GM12878 (cell line): ENCODE data around the gene NLRP7. TPM values are rescaled to one million over a fixed set of nuclear protein-coding genes. Genes with fewer than 3 reads are reported as not detected.

Experiments
- ATAC-seq: fragments of 200-7000 bp; cut with Tn5 transposase; 3 replicates; pipeline ENCODE4 v1.9.1; 2020; ENCODE audit warnings: mild to moderate bottlenecking, moderate library complexity
- BruUV-seq: library from RNA; stranded (reverse); fragments of 400-500 nt; replicated peaks from 2 replicates; lab custom pipeline; 2021; lab: Mats Ljungman, UMichigan
- CTCF ChIA-PET: fragments of 300-600 bp; sonication (Branson Sonifier 250); formaldehyde crosslinking; extraction: SDS; loops from one replicate; lab custom pipeline; 2021; ENCODE audit warnings: inconsistent platforms; lab: Yijun Ruan, JAX
- POLR2A ChIA-PET: fragments of 350-600 bp; formaldehyde crosslinking; extraction: SDS; loops from one replicate; lab custom pipeline; 2021; ENCODE audit warnings: inconsistent platforms; lab: Charles Lee
- RAD21 ChIA-PET: fragments of 300-600 bp; sonication (Branson Sonifier 250); formaldehyde crosslinking; loops from one replicate; lab custom pipeline; 2023; ENCODE audit warnings: antibody characterized with exemption; ENCODE audit not compliant: unreplicated experiment; lab: Charles Lee
- SMC1A ChIA-PET: fragments of 300-600 bp; sonication (Branson Sonifier 250); formaldehyde crosslinking; loops from one replicate; lab custom pipeline; 2023; ENCODE audit not compliant: unreplicated experiment, uncharacterized antibody; lab: Charles Lee
- DNase-seq: peaks from one replicate; pipeline ENCODE4 v3.0.0-alpha.2; 2011; ENCODE audit warnings: low read depth, low spot score
- FAIRE-seq: peaks from 3 replicates; lab custom pipeline; 2011; peaks lifted over from hg19 to GRCh38; lab: Jason Lieb, UNC
- H2AFZ ChIP-seq: 2 replicates; pipeline ENCODE4 v1.6.0; 2011; ENCODE audit warnings: low read depth, low read length, control low read depth; ENCODE audit not compliant: control insufficient read depth
- H3K27ac ChIP-seq: 2 replicates; pipeline ENCODE4 v1.5.1; 2011; ENCODE audit warnings: control low read depth; ENCODE audit not compliant: control insufficient read depth, insufficient read depth
- H3K27me3 ChIP-seq, 2 experiments: replicated peaks in 1 of 2; 2 replicates each; pipeline versions ENCODE4 v1.6.0 to v1.6.1; 2011; ENCODE audit warnings: low read length in 1 of 2; ENCODE audit not compliant: control insufficient read depth in 2 of 2, insufficient read depth in 2 of 2
- H3K36me3 ChIP-seq, 2 experiments: 2 replicates each; pipeline ENCODE4 v1.5.1; 2011; ENCODE audit warnings: low read length in 1 of 2; ENCODE audit not compliant: control insufficient read depth in 2 of 2, insufficient read depth in 2 of 2
- H3K4me1 ChIP-seq: 2 replicates; pipeline ENCODE4 v1.6.1; 2011; ENCODE audit warnings: mild to moderate bottlenecking, low read length, moderate library complexity, mixed read lengths; ENCODE audit not compliant: control insufficient read depth, insufficient read depth
- H3K4me2 ChIP-seq: 2 replicates; pipeline ENCODE4 v1.6.0; 2011; ENCODE audit warnings: control low read depth; ENCODE audit not compliant: control insufficient read depth, insufficient read depth
- H3K4me3 ChIP-seq: fragments of 200-600 bp; sonication (generic); 2 replicates; pipeline ENCODE4 v1.5.1; 2016
- H3K79me2 ChIP-seq: 2 replicates; pipeline ENCODE4 v1.6.0; 2011; ENCODE audit warnings: low read length; ENCODE audit not compliant: control insufficient read depth, insufficient read depth
- H3K9ac ChIP-seq: 2 replicates; pipeline ENCODE4 v1.8.0; 2011; ENCODE audit warnings: low read length, control low read depth, mixed read lengths; ENCODE audit not compliant: control insufficient read depth, insufficient read depth
- H3K9me3 ChIP-seq: replicated peaks from 3 replicates; pipeline ENCODE4 v1.5.1; 2011; ENCODE audit warnings: mild to moderate bottlenecking, low read length; ENCODE audit not compliant: control insufficient read depth, insufficient read depth
- H4K20me1 ChIP-seq: 2 replicates; pipeline ENCODE4 v1.6.0; 2011; ENCODE audit not compliant: control insufficient read depth, insufficient read depth
- CHD2 ChIP-seq: IDR thresholded peaks from 2 replicates; pipeline ENCODE4 v1.6.1; 2011; ENCODE audit warnings: low read depth, low read length, improper control_type of control experiment, borderline replicate concordance
- E2F4 ChIP-seq: IDR thresholded peaks from 2 replicates; pipeline ENCODE4 v1.6.1; 2012; ENCODE audit warnings: low read depth, low read length, improper control_type of control experiment
- EGR1 ChIP-seq, 2 experiments: IDR thresholded peaks; 1 replicate in 1 of 2; 2 replicates in 1 of 2; pipeline ENCODE4 v1.6.1; 2011 to 2012; ENCODE audit warnings: low read depth in 2 of 2, low read length in 2 of 2, borderline replicate concordance in 1 of 2, mild to moderate bottlenecking in 1 of 2, moderate library complexity in 1 of 2
- IRF5 ChIP-seq: fragments of 450-650 bp; IDR thresholded peaks from 2 replicates; pipeline ENCODE4 v1.6.1; 2017; ENCODE audit warnings: borderline replicate concordance
- JUND ChIP-seq: IDR thresholded peaks from 2 replicates; pipeline ENCODE4 v1.6.1; 2012; ENCODE audit warnings: low read depth, mild to moderate bottlenecking, low read length, improper control_type of control experiment, moderate library complexity
- MAX ChIP-seq: IDR thresholded peaks from 2 replicates; pipeline ENCODE4 v1.6.1; 2012; ENCODE audit warnings: low read depth, low read length, improper control_type of control experiment
- MEF2A ChIP-seq: IDR thresholded peaks from 2 replicates; pipeline ENCODE4 v1.6.1; 2011; ENCODE audit warnings: low read depth, mild to moderate bottlenecking, low read length, moderate library complexity; ENCODE audit not compliant: insufficient read depth
- NFIC ChIP-seq: IDR thresholded peaks from 2 replicates; pipeline ENCODE4 v1.6.1; 2012; ENCODE audit warnings: low read depth, mild to moderate bottlenecking, inconsistent platforms, low read length, moderate library complexity
- PAX5 ChIP-seq: IDR thresholded peaks from 2 replicates; pipeline ENCODE4 v1.6.1; 2011; ENCODE audit warnings: low read depth, low read length, borderline replicate concordance
- POLR2AphosphoS2 ChIP-seq: IDR thresholded peaks from 2 replicates; pipeline ENCODE4 v1.6.1; 2011; ENCODE audit warnings: low read depth, mild to moderate bottlenecking, low read length, improper control_type of control experiment, moderate library complexity
- PRDM15 ChIP-seq: fragments of 450-650 bp; formaldehyde crosslinking; IDR thresholded peaks from 2 replicates; pipeline ENCODE4 v1.4.0; 2020; ENCODE audit warnings: mild to moderate bottlenecking, moderate library complexity
- RELA ChIP-seq: fragments of 450-650 bp; IDR thresholded peaks from 2 replicates; pipeline ENCODE4 v1.8.0; 2014; ENCODE audit warnings: borderline replicate concordance; ENCODE audit not compliant: partially characterized antibody
- RELB ChIP-seq: fragments of 450-650 bp; IDR thresholded peaks from 2 replicates; pipeline ENCODE4 v1.6.1; 2017; ENCODE audit warnings: low read depth, mild to moderate bottlenecking, moderate library complexity
- SRF ChIP-seq, 2 experiments: IDR thresholded peaks; 2 replicates each; pipeline ENCODE4 v1.6.1; 2011; ENCODE audit warnings: low read depth in 2 of 2, low read length in 2 of 2, mild to moderate bottlenecking in 1 of 2, moderate library complexity in 1 of 2
- WGBS: methylation state at CpG from one replicate; pipeline ENCODE4 v1.1.6; 2016; ENCODE audit warnings: low lambda C conversion rate; ENCODE audit not compliant: insufficient replicate concordance, insufficient coverage; ENCODE audit errors: missing lambda C conversion rate; 5-methylcytosine and 5-hydroxymethylcytosine counted together
- in situ Hi-C: fragments of 300-500 bp; cut with MboI; formaldehyde crosslinking; loops from 9 replicates; pipeline ENCODE4 v1.14.3; 2018; ENCODE audit warnings: mixed read lengths
- intact Hi-C: fragments of 100-400 bp; cut with micrococcal nuclease; formaldehyde crosslinking; loops from one replicate; pipeline ENCODE4 v1.14.2; 2022; ENCODE audit not compliant: unreplicated experiment
- polyA plus RNA-seq, 11 experiments: library from polyadenylated mRNA; depleted of rRNA in 4 of 11; unstranded in 6 of 11; stranded (reverse) in 5 of 11; fragments of >200 nt; fragmentation: Nextera tagmentation in 4 of 11; fragmentation: Illumina TruSeq in 1 of 11; extraction: Ambion mirVana in 4 of 11; extraction: Trizol in 1 of 11; gene quantifications; 1 replicate in 1 of 11; 2 replicates in 10 of 11; pipeline versions ENCODE4 v1.2.1 to v1.2.3, GENCODE V29; 2011 to 2016; ENCODE audit warnings: inconsistent platforms in 2 of 11, missing spikeins in 2 of 11, low read depth in 1 of 11
- total RNA-seq, 4 experiments: library from RNA; depleted of rRNA in 3 of 4; stranded (reverse); fragments of >200 nt in 3 of 4; fragmentation: Illumina TruSeq in 1 of 4; extraction: Trizol in 1 of 4; gene quantifications; 2 replicates each; pipeline versions ENCODE4 v1.2.1 to v1.2.3, GENCODE V29; 2013 to 2021

Gene NLRP7
- total and polyA plus RNA-seq, 10 of the 15 experiments (the other 5 are each of a cell fraction or from before 2014, with no cell fraction given): 0.08 to 3.4 (median 0.31) TPM

GRCh38 chr19:54952591-54953344, 5.4 kb upstream of the NLRP7 start:
- H3K4me2 ChIP-seq: no peak overlapping the region
- WGBS: 52% methylated on average over 23 of the region's 23 CpGs

More at GRCh38 chr19:54952591-54953344, 5.4 kb upstream of the NLRP7 start:
- H3K79me2 ChIP-seq: no peaks in the 10 kb centered on the region
- RAD21 ChIA-PET: no interaction called here
- DNase-seq: no peak
- H2AFZ ChIP-seq: no peak overlapping the region
- H3K4me3 ChIP-seq: no peak overlapping the region
- no peaks in the 10 kb centered on the region for H3K9me3 ChIP-seq
- H3K4me1 ChIP-seq: peaks cover 30% of the 10 kb centered on the region
- no peak overlapping the region for H3K27ac ChIP-seq
- no peaks in the 10 kb centered on the region for H3K27me3 ChIP-seq
- TF ChIP-seq NFIC (no peak), PAX5 (no peak), CHD2 (no peak), JUND (no peak), MEF2A (no peak), IRF5 (no peak), RELA (no peak), POLR2AphosphoS2 (no peak), PRDM15 (no peak), E2F4 (no peak), RELB (no peak), MAX (no peak), SRF (IDR thresholded peaks at IDR 0.05; ENCODE audit: low read depth in 2 of 2, low read length in 2 of 2) (no peak), EGR1 (IDR thresholded peaks at IDR 0.05; ENCODE audit: borderline replicate concordance in 1 of 2, low read depth in 2 of 2, low read length in 2 of 2) (no peak)
- TF ChIP-seq, all 136 proteins: peak for 0
- BruUV-seq: no TSS peak
- ChIA-PET SMC1A (interaction anchor here (0.6 kb wide), 1 partner anchor 273 kb away, joined by 3 read pairs; no protein-coding TSS in a partner anchor), POLR2A (no interaction called here), CTCF (no interaction called here)
- H3K9ac ChIP-seq: no peak overlapping the region
- no peaks in the 10 kb centered on the region for H3K36me3 ChIP-seq
- intact Hi-C loops: no loop called here
- in situ Hi-C loops: no loop called here
- ATAC-seq: no peak
- H4K20me1 ChIP-seq: no peaks in the 10 kb centered on the region
- FAIRE-seq: no peak
